LNCAP (cell line): ENCODE data around the gene TMEM72.

Experiments used
- TF ChIP-seq, protein P1 (sequence below): fragments of 450-650 bp; IDR thresholded peaks from 2 replicates; pipeline ENCODE4 v1.5.1; 2017; ENCODE audit warnings: mild to moderate bottlenecking

The TMEM72 gene

DNA sequence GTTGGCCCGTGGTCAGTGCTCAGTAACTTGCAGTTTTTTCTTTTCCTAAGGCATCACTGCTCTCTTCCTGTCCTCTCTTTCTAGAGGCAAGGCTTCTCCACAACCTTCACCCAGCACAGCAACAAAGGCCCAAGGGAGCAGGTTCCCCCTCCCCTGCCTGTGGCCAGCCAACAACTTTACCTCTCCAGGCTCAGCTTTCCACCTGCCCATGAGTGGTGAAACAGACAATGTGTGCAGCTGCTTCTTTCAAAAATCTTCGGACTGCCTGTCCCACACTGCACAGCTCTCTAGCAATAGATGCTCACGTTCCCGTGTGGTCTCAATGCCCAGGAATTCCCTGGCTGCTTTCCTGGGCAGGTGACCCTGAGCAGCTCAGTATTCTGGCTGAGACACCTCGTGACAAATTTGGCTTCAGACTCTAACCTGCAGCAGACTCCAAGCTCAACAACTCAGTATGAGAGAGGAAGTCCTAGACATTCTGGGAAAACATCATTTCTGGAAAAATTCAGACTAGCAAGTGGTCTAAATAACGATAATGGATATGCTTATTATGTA lies 28.9 kb upstream of the TMEM72 start:
- TF ChIP-seq, protein P1, sequence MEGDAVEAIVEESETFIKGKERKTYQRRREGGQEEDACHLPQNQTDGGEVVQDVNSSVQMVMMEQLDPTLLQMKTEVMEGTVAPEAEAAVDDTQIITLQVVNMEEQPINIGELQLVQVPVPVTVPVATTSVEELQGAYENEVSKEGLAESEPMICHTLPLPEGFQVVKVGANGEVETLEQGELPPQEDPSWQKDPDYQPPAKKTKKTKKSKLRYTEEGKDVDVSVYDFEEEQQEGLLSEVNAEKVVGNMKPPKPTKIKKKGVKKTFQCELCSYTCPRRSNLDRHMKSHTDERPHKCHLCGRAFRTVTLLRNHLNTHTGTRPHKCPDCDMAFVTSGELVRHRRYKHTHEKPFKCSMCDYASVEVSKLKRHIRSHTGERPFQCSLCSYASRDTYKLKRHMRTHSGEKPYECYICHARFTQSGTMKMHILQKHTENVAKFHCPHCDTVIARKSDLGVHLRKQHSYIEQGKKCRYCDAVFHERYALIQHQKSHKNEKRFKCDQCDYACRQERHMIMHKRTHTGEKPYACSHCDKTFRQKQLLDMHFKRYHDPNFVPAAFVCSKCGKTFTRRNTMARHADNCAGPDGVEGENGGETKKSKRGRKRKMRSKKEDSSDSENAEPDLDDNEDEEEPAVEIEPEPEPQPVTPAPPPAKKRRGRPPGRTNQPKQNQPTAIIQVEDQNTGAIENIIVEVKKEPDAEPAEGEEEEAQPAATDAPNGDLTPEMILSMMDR, result no peak

GRCh38 chr10:44883593-44884331 lies 27.4 kb upstream of the TMEM72 start:
- TF ChIP-seq, protein P1, result no peak

- TF ChIP-seq, protein P1, result no peak
Observed at GRCh38 chr10:44885710-44886109, 25.4 kb upstream of the TMEM72 start.

DNA sequence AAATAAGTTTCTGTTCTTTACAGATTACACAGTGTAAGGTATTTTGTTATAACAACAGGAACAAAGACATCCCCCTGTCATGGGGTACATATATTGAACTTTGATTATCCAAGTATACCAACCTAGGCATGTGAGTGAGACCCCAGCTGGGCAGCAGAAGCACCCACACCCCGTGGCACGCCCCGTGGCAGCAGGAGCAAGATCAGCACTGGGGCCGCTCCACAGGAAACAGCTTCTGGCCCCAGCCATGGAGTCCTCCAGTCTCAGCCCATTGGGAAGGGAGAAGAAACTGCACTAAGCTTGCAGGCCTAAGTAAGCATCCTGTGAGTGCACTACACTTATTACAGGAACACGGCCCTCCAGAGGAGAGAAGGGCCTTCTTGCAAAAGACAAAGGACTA lies 24.2 kb upstream of the TMEM72 start:
- TF ChIP-seq, protein P1, result no peak

DNA sequence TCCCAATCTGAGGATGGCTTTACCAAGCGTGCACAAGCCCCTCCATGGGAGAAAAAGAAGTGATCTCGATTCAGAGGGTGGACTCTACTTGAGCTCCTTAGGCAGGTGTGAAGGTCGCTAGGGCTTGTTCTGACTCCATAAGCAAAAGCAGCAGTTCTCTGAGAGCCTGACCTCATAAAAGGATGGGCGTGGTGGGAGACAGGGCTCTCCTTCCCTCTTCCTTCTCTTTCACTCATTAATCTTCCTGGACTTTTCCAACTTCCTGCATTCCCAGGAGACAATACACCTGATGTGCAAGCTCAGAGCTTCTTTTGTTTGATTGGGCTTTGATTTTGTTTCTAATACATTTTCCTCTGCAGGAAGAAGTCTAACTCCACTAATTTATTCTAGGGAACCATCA lies 22.3 kb upstream of the TMEM72 start:
- TF ChIP-seq, protein P1, result no peak

GRCh38 chr10:44889834-44890233 lies 21.3 kb upstream of the TMEM72 start:
- TF ChIP-seq, protein P1, result no peak

- TF ChIP-seq, protein P1, result no peak
Observed at GRCh38 chr10:44890696-44891563, 20.2 kb upstream of the TMEM72 start.
